IMR-90 (cell line): ENCODE data around the gene CNTFR.

ENCODE experiments used
- BHLHE40 ChIP-seq: fragments of 150-350 bp; IDR thresholded peaks from 2 replicates; pipeline ENCODE4 v1.6.1; 2016; ENCODE audit warnings: mild to moderate bottlenecking, low read depth, low read length
- CEBPB ChIP-seq: IDR thresholded peaks from 2 replicates; pipeline ENCODE4 v1.6.1; 2012; ENCODE audit warnings: low read depth, low read length, improper control_type of control experiment
- CTCF ChIP-seq: conservative IDR thresholded peaks from 2 replicates; pipeline ENCODE4 v1.5.1; 2012; ENCODE audit warnings: mild to moderate bottlenecking, low read depth, low read length, improper control_type of control experiment
- ELK1 ChIP-seq: fragments of 150-350 bp; IDR thresholded peaks from 2 replicates; pipeline ENCODE4 v1.6.1; 2016; ENCODE audit warnings: low read depth, mild to moderate bottlenecking, low read length, moderate library complexity, borderline replicate concordance
- FOS ChIP-seq: fragments of 150-350 bp; IDR thresholded peaks from 2 replicates; pipeline ENCODE4 v1.6.1; 2016; ENCODE audit warnings: low read depth, low read length
- MAFK ChIP-seq: IDR thresholded peaks from 2 replicates; pipeline ENCODE4 v1.6.1; 2012; ENCODE audit warnings: low read depth, low read length, improper control_type of control experiment
- MAZ ChIP-seq: IDR thresholded peaks from 2 replicates; pipeline ENCODE4 v1.6.1; 2012; ENCODE audit warnings: low read depth, mild to moderate bottlenecking, low read length, improper control_type of control experiment, moderate library complexity, borderline replicate concordance
- MXI1 ChIP-seq: IDR thresholded peaks from 2 replicates; pipeline ENCODE4 v1.6.1; 2012; ENCODE audit warnings: low read depth, mild to moderate bottlenecking, low read length, moderate library complexity, borderline replicate concordance
- POLR2A ChIP-seq: IDR thresholded peaks from 2 replicates; pipeline ENCODE4 v1.6.1; 2012; ENCODE audit warnings: mild to moderate bottlenecking, low read depth, low read length
- RAD21 ChIP-seq: IDR thresholded peaks from 2 replicates; pipeline ENCODE4 v1.6.1; 2012; ENCODE audit warnings: low read length, improper control_type of control experiment
- RCOR1 ChIP-seq: IDR thresholded peaks from 2 replicates; pipeline ENCODE4 v1.6.1; 2012; ENCODE audit warnings: mild to moderate bottlenecking, low read length, improper control_type of control experiment; ENCODE audit not compliant: insufficient replicate concordance

- no peak for TF ChIP-seq CTCF
- no peak for TF ChIP-seq RCOR1
- no peak for TF ChIP-seq FOS
- no peak for TF ChIP-seq MAFK
- TF ChIP-seq POLR2A = no peak
- TF ChIP-seq RAD21 = no peak
- TF ChIP-seq MAZ = no peak
- no peak for TF ChIP-seq CEBPB
- TF ChIP-seq MXI1 = no peak
- TF ChIP-seq ELK1 = no peak
- no peak for TF ChIP-seq BHLHE40
These were observed 36.9 kb downstream of the CNTFR start for GRCh38 chr9:34552606-34552981.
